ENCODE data around the gene ATP4A.

Gene ATP4A

GRCh38 chr19:35549174-35549788, 14.2 kb downstream of the ATP4A start:
- DNase-seq (ENCODE audit: low spot score), result peak; percentile 63

GRCh38 chr19:35546532-35546931, 16.9 kb downstream of the ATP4A start:
- DNase-seq (ENCODE audit: low spot score), result no peak

- peak; percentile 33 for DNase-seq (ENCODE audit: low spot score)
These were observed 17.5 kb downstream of the ATP4A start for GRCh38 chr19:35545855-35546381.

- peak; percentile 78 for DNase-seq (ENCODE audit: low spot score)
These were observed 18.2 kb downstream of the ATP4A start, which contains the start of gene TMEM147 for GRCh38 chr19:35545001-35545854. Gene TMEM147, plus strand, starts transcription at chr19:35545626. Its CDS starts 114 bp downstream, at chr19:35545740.

- no peak for DNase-seq (ENCODE audit: low spot score)
These were observed 19.2 kb downstream of the ATP4A start for GRCh38 chr19:35544110-35544802.

GRCh38 chr19:35543280-35544109, 20.0 kb downstream of the ATP4A start:
- no peak for DNase-seq (ENCODE audit: low spot score)

GRCh38 chr19:35542209-35542608, 21.2 kb downstream of the ATP4A start:
- no peak for DNase-seq (ENCODE audit: low spot score)

- DNase-seq (ENCODE audit: low spot score), result no peak
These were observed 23.0 kb downstream of the ATP4A start for GRCh38 chr19:35540356-35540927.

GRCh38 chr19:35539850-35540249, 23.6 kb downstream of the ATP4A start:
- no peak for DNase-seq (ENCODE audit: low spot score)

GRCh38 chr19:35539314-35539713, 24.1 kb downstream of the ATP4A start:
- no peak for DNase-seq (ENCODE audit: low spot score)

- no peak for DNase-seq (ENCODE audit: low spot score)
These were observed 28.5 kb downstream of the ATP4A start for GRCh38 chr19:35534803-35535480.

- DNase-seq (ENCODE audit: low spot score), result peak; percentile 8
These were observed 29.6 kb downstream of the ATP4A start for GRCh38 chr19:35533822-35534392.

GRCh38 chr19:35533201-35533821, 30.1 kb downstream of the ATP4A start, which contains the start of gene GAPDHS:
Gene GAPDHS, plus strand, starts transcription at chr19:35533456. Its CDS starts 72 bp downstream, at chr19:35533528.
- no peak for DNase-seq (ENCODE audit: low spot score)

GRCh38 chr19:35531291-35531690, 32.2 kb downstream of the ATP4A start:
- no peak for DNase-seq (ENCODE audit: low spot score)

GRCh38 chr19:35529241-35530218, 33.9 kb downstream of the ATP4A start:
- DNase-seq (ENCODE audit: low spot score), result no peak

- no peak for DNase-seq (ENCODE audit: low spot score)
These were observed 35.0 kb downstream of the ATP4A start, which contains the start of gene SBSN for GRCh38 chr19:35528218-35529038. Gene SBSN, minus strand, starts transcription at chr19:35528311. Its CDS starts 30 bp downstream, at chr19:35528281.

- DNase-seq (ENCODE audit: low spot score), result no peak
These were observed 37.6 kb downstream of the ATP4A start for GRCh38 chr19:35525873-35526272.
